HG02870 (cell line): Measurements from ENCODE around the gene EIF4G1.
"Not testable (repeated sequence)": the region's sequence is repeated elsewhere in the genome, so short reads cannot be mapped to it uniquely, and the experiment has no call there.

Experiments used
- ATAC-seq: cut with Tn5 transposase; IDR thresholded peaks from one replicate; pipeline ENCODE4 v1.9.1; 2021; ENCODE audit warnings: mild to moderate bottlenecking, moderate library complexity; ENCODE audit not compliant: unreplicated experiment

The EIF4G1 gene

GRCh38 chr3:184333190-184333589, 18.8 kb downstream of the EIF4G1 start:
- no peak for ATAC-seq

GRCh38 chr3:184333700-184334099, 19.3 kb downstream of the EIF4G1 start:
- no peak for ATAC-seq

- ATAC-seq: no peak
Measured at GRCh38 chr3:184334470-184335158, 20.2 kb downstream of the EIF4G1 start.

- ATAC-seq: peak; percentile 18
Measured at GRCh38 chr3:184335291-184335660, 20.9 kb downstream of the EIF4G1 start.

- peak; percentile 57 for ATAC-seq
Measured at GRCh38 chr3:184335661-184336546, 21.5 kb downstream of the EIF4G1 start.

GRCh38 chr3:184336547-184337398, 22.4 kb downstream of the EIF4G1 start:
- ATAC-seq: no peak

GRCh38 chr3:184337399-184337714, 23.0 kb downstream of the EIF4G1 start, which contains the start of gene FAM131A:
Gene FAM131A, plus strand, starts transcription at chr3:184337600. Its CDS starts 31 bp downstream, at chr3:184337631.
- ATAC-seq: no peak

GRCh38 chr3:184337981-184338380, 23.6 kb downstream of the EIF4G1 start:
- no peak for ATAC-seq

- no peak for ATAC-seq
Measured at GRCh38 chr3:184338511-184338945, 24.1 kb downstream of the EIF4G1 start.

GRCh38 chr3:184339001-184339400, 24.6 kb downstream of the EIF4G1 start:
- no peak for ATAC-seq

- ATAC-seq: not testable (repeated sequence)
Measured at GRCh38 chr3:184339451-184340135, 25.2 kb downstream of the EIF4G1 start.

GRCh38 chr3:184341925-184342324, 27.5 kb downstream of the EIF4G1 start:
- no peak for ATAC-seq

- ATAC-seq: no peak
Measured at GRCh38 chr3:184343200-184343876, 28.9 kb downstream of the EIF4G1 start.

GRCh38 chr3:184344579-184345316, 30.3 kb downstream of the EIF4G1 start:
- no peak for ATAC-seq

- ATAC-seq: no peak
Measured at GRCh38 chr3:184345317-184346144, 31.1 kb downstream of the EIF4G1 start.

GRCh38 chr3:184346480-184347190, 32.2 kb downstream of the EIF4G1 start:
- ATAC-seq: no peak

- ATAC-seq: no peak
Measured at GRCh38 chr3:184347321-184348056, 33.1 kb downstream of the EIF4G1 start.
